Peyer's patch (tissue), 4 donors: ENCODE results near the gene ZFP14. TPM values are rescaled to one million over a fixed set of nuclear protein-coding genes. Genes with fewer than 3 reads are reported as not detected.

ENCODE experiments used
- DNase-seq, 3 donors: peaks; one replicate each; pipeline ENCODE4 v3.0.0-alpha.2; 2017 to 2019
- H3K27ac ChIP-seq, 4 donors: fragments of 200-600 bp; sonication (generic); one replicate each; pipeline ENCODE4 v1.5.1; 2016 to 2019
- H3K27me3 ChIP-seq, 2 donors: fragments of 200-600 bp; sonication (generic); one replicate each; pipeline ENCODE4 v1.5.1; 2019
- H3K36me3 ChIP-seq, 3 donors: fragments of 200-600 bp; sonication (generic); one replicate each; pipeline ENCODE4 v1.5.1; 2016 to 2019
- H3K4me1 ChIP-seq, 4 donors: fragments of 200-600 bp; sonication (generic); one replicate each; pipeline ENCODE4 v1.5.1; 2016 to 2019
- H3K4me3 ChIP-seq, 4 donors: fragments of 200-600 bp; sonication (generic); 1 replicate in 3 of 4; 2 replicates in 1 of 4; pipeline ENCODE4 v1.5.1; 2016 to 2019; ENCODE audit warnings: mild to moderate bottlenecking in 1 of 4
- H3K9me3 ChIP-seq, 4 donors: fragments of 200-600 bp; sonication (generic); one replicate each; pipeline ENCODE4 v1.5.1; 2016 to 2019; ENCODE audit warnings: mild to moderate bottlenecking in 1 of 4
- CTCF ChIP-seq, 6 experiments: fragments of 450-650 bp in 4 of 6; fragments of 200-600 bp in 2 of 6; sonication (generic) in 1 of 6; IDR thresholded peaks; one replicate each; pipeline ENCODE4 v1.5.1; 2017 to 2019; ENCODE audit warnings: antibody characterized with exemption in 6 of 6, mild to moderate bottlenecking in 3 of 6, moderate library complexity in 1 of 6
- POLR2A ChIP-seq, 2 donors: fragments of 450-650 bp; IDR thresholded peaks; one replicate each; pipeline ENCODE4 v1.5.1; 2017; ENCODE audit warnings: antibody characterized with exemption in 2 of 2, mild to moderate bottlenecking in 2 of 2, moderate library complexity in 2 of 2
- total RNA-seq, 4 donors: library from RNA; depleted of rRNA; stranded (reverse); fragments of >200 nt; gene quantifications; one replicate each; pipeline ENCODE4 v1.1.0, GENCODE V29; 2016

ZFP14 gene
- total RNA-seq, 4 donors from 2014 or later, result 9.7 to 11.6 (median 11.1) TPM

- Histone ChIP-seq H3K9me3 (peaks cover 0 to 8% (median 3%) of the 10 kb centered on the region in 4 donors), H3K4me1 (peaks cover 0 to 15% (median 3%) of the 10 kb centered on the region in 4 donors), H3K27me3 (no peaks in the 10 kb centered on the region), H3K36me3 (no peaks in the 10 kb centered on the region), H3K27ac (peak within 1 kb of the TSS; percentile 82 to 89 (median 84)), H3K4me3 (peak within 1 kb of the TSS; percentile 64 to 87 (median 74))
- peak in 1 of 2 donors; percentile 18 for TF ChIP-seq POLR2A (IDR thresholded peaks at IDR 0.05)
- no peak for TF ChIP-seq CTCF (IDR thresholded peaks at IDR 0.05)
- DNase-seq, result peak; percentile 71 to 86 (median 71)
Measured at GRCh38 chr19:36418287-36419001, 39.4 kb upstream of the ZFP14 start, which contains the start of gene ZFP82. Gene ZFP82, minus strand, starts transcription at chr19:36418644. Its CDS starts 8,855 bp downstream, at chr19:36409789.

- TF ChIP-seq CTCF (IDR thresholded peaks at IDR 0.05) (no peak), POLR2A (IDR thresholded peaks at IDR 0.05) (no peak)
Measured at GRCh38 chr19:36417752-36418286, 38.8 kb upstream of the ZFP14 start.

GRCh38 chr19:36409841-36410240 lies 30.8 kb upstream of the ZFP14 start:
- no peak overlapping the region for H3K27ac ChIP-seq
- peaks cover 0 to 20% (median 0%) of the 10 kb centered on the region in 4 donors for H3K9me3 ChIP-seq
- no peak for DNase-seq
- TF ChIP-seq POLR2A (IDR thresholded peaks at IDR 0.05) (no peak), CTCF (IDR thresholded peaks at IDR 0.05) (no peak)
- peaks cover 0 to 45% (median 0%) of the 10 kb centered on the region in 3 donors for H3K36me3 ChIP-seq
- H3K4me3 ChIP-seq, result no peak overlapping the region
- no peaks in the 10 kb centered on the region for H3K27me3 ChIP-seq
- no peaks in the 10 kb centered on the region for H3K4me1 ChIP-seq

More at GRCh38 chr19:36417752-36418286, 38.8 kb upstream of the ZFP14 start:
- no peaks in the 10 kb centered on the region for H3K27me3 ChIP-seq
- peak overlapping the region; percentile 82 to 89 (median 84) for H3K27ac ChIP-seq
- peaks cover 0 to 15% (median 3%) of the 10 kb centered on the region in 4 donors for H3K4me1 ChIP-seq
- H3K4me3 ChIP-seq, result peak overlapping the region; percentile 64 to 87 (median 74)
- H3K36me3 ChIP-seq, result no peaks in the 10 kb centered on the region
- DNase-seq, result no peak
- H3K9me3 ChIP-seq, result peaks cover 0 to 8% (median 3%) of the 10 kb centered on the region in 4 donors

- H3K9me3 ChIP-seq, result peaks cover 0 to 20% (median 0%) of the 10 kb centered on the region in 4 donors
- no peak for DNase-seq
- H3K4me3 ChIP-seq, result no peak overlapping the region
- no peaks in the 10 kb centered on the region for H3K27me3 ChIP-seq
- H3K36me3 ChIP-seq, result peaks cover 0 to 56% (median 0%) of the 10 kb centered on the region in 3 donors
- no peaks in the 10 kb centered on the region for H3K4me1 ChIP-seq
- no peak for TF ChIP-seq POLR2A (IDR thresholded peaks at IDR 0.05)
- no peak for TF ChIP-seq CTCF (IDR thresholded peaks at IDR 0.05)
- H3K27ac ChIP-seq, result no peak overlapping the region
Measured at GRCh38 chr19:36408101-36408500, 29.1 kb upstream of the ZFP14 start.

GRCh38 chr19:36404498-36404897 lies 25.5 kb upstream of the ZFP14 start:
- Histone ChIP-seq H3K27me3 (no peaks in the 10 kb centered on the region), H3K9me3 (peaks cover 0 to 21% (median 0%) of the 10 kb centered on the region in 4 donors), H3K27ac (no peak overlapping the region), H3K4me3 (no peak overlapping the region), H3K36me3 (peaks cover 0 to 54% (median 0%) of the 10 kb centered on the region in 3 donors), H3K4me1 (no peaks in the 10 kb centered on the region)
- TF ChIP-seq CTCF (IDR thresholded peaks at IDR 0.05) (no peak), POLR2A (IDR thresholded peaks at IDR 0.05) (no peak)
- no peak for DNase-seq
